HTERT RPE-1 (cell line): ENCODE measurements around the gene LAG3.

Experiments used
- in situ Hi-C: fragments of 300-500 bp; cut with MboI; formaldehyde crosslinking; loops from 4 replicates; pipeline ENCODE4 v1.14.3; 2020; ENCODE audit warnings: low sequenced_read_pairs

LAG3 gene

DNA sequence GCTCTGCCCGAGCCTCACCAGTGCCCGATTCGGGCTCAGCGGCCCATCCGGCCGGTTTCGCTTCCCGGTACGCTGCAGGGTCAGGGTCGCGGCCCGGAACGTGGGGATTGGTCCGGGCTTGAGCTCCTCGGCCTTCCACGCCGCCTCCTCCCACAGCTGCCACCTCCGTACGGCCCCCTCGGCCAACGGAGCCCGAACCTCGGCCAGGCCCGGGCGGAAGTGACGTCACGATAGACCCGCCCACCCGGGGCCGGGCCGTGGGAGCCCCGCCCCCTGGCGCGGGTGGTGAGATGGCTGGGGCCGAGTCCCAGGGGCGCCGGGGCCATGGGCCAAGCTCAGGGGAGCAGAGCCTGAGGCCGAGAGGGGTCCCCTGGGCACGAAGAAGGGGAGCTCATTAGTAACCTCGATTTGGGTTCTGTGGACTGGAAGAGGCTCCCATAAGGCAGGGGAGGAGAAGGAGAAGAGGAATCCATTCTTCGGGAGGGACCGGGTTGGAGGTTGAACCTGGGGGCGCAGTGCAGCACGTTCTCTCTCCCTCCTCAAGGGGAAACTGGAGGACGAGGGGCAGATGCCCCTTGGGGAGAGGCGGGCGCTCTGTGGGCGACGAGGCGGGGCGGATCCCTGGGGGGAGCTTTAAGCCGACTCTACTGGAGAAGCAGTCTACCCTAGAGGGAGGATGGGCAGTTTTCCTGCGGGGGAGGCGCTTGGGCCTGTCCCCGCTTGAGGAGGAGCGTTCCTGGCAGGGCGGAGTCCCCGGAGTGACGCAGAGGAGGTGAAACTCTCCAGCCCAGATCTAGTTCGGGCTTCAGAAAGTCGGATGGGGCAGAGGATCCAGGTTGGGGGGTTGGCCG, 19.2 kb upstream of the LAG3 start, which contains the start of gene MLF2:
TSS of gene MLF2 (minus strand) at position 221 of the 851 bp plus-strand sequence. CDS start 807 bp downstream, outside the sequence.
- in situ Hi-C loops: no loop called here

DNA sequence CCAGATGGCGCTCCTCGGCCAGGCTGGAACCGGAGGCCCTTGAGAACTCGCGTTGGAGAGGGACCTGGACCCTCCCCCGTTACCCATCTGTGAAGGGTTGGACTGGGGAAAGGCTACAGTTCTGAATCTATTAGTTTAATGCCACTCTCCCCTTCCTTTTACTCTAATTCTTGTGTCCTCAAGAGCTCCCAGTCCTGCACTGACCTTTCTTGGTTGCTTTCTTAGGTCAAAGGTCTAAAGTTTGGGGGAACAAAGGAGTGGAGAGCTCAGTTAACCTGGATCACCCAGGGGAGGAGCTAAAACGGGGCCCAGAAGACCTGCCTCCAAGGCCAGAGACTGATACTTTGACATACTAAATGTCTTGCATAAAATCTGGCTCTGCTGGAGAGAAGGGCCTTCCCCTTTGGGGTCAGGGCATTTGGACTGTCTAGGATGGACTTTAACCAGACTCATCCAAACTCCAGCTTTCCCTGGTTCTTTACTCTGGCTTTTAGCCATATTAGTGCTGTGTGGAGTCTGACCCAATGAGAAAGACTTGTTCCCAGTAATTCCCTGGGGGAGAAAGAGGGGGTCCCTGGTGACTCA, 18.5 kb upstream of the LAG3 start:
- in situ Hi-C loops: no loop called here

DNA sequence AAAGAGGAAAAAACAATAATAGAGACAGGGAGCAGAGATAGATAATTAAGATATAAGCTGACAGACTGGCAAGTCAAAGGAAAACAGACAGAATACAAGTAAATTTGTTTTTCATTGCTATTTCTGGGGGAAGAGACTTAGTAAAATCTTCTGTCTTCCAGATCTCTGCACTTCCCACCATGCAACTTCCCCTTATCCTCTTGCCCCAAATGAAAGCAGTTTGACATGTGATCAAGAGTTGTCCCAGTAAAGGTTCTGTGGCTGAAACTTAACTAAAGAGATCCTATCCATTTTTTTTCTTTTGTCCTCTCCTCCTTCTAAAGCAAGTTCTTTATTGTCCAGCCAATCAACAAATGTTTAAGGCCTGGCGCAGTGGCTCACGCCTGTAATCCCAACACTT, 17.9 kb upstream of the LAG3 start:
- in situ Hi-C loops: no loop called here

DNA sequence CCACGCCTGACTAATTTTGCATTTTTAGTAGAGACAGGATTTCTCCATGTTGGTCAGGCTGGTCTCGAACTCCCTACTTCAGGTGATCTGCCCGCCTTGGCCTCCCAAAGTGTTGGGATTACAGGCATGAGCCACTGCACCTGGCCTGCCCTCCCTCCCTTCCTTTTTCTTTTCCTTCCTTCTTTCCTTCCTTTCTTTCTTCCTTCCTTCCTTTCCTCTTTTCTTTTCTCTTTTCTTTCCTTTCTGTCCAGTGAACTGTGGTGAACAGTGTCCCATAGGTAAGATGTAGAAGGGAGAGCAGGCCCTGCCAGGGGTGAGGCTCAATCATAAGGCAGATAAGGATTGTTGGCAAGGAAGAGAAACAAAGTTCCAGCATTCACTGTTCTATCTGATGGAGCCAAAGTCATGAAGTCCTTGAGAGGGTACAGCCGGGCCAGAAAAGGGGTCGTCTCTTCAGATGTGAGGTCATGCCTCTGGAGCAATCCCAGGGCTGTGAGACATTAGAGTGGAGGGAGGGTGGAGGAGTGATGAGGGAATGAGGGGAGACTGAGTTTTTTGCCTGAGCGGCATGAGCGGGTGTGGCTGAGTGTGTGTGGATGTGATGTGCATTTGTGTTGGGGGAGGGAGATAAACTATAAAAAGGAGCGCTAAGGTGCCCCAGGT, 15.2 kb upstream of the LAG3 start:
- in situ Hi-C loops: no loop called here

DNA sequence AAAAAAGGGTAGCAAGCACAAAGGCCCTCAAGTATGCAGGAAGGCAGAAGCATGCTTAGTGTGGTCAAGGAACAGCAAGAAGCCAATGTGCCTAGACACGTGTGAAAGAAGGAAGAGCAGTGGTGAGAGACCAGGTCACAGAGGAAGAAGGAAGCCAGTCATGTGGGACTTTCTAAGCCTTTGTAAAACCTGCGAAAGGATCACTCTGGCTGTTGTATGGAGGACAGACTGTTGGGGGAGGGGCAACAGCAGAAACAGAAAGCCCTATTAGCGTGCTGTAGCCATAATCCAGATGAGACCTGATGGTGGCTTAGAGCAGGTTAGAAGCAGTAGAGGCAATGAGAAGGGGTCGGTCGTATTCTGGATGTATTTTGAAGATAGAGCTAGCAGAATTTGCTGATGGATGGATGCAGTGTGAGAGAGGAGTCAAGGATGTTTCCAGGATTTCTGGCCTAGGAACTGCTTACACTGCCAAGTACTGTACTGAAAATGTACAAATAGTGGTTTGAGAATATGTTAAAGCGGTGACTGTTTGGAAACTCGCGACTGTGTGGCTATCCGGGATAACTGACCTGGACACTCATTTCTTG, 13.7 kb upstream of the LAG3 start:
- in situ Hi-C loops: no loop called here

DNA sequence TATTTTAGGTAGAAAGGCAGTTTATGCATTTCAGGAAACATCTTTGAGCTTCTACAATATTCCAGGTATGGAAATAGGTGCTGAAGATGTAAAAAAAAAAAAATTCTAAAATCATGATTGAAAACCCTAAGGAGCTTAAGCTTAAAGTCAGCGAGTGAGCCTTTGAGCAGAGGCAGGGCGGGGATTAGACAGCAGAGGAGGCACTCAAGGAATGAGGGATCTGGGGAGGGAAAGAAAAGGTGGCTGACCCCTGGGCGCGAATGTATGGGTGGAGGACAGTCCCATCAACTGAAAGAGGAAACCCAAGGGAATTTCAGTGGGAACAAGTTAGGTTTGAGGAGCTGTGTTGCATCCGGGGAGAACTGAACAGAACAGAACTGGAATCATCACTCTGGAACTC, 12.6 kb upstream of the LAG3 start:
- in situ Hi-C loops: no loop called here

DNA sequence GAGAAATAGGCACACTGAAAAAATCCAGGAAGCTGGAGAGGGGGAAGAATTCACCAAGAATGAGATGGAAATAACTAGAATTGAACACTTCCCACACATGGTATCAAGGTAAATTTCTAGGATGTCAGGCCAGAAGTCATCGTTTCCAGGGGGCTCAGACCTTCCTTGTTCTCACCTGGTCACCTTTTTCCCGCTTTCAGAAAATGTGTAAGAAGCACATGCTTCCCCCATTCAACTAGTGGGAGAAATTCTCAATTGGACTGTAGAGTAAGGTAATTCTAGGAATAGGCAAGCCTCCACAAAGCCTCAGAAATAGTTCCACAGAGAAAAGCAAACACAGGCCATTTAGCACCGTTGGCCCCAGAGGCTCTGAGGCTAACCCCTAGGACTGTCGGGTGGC, 8.9 kb upstream of the LAG3 start:
- in situ Hi-C loops: no loop called here

DNA sequence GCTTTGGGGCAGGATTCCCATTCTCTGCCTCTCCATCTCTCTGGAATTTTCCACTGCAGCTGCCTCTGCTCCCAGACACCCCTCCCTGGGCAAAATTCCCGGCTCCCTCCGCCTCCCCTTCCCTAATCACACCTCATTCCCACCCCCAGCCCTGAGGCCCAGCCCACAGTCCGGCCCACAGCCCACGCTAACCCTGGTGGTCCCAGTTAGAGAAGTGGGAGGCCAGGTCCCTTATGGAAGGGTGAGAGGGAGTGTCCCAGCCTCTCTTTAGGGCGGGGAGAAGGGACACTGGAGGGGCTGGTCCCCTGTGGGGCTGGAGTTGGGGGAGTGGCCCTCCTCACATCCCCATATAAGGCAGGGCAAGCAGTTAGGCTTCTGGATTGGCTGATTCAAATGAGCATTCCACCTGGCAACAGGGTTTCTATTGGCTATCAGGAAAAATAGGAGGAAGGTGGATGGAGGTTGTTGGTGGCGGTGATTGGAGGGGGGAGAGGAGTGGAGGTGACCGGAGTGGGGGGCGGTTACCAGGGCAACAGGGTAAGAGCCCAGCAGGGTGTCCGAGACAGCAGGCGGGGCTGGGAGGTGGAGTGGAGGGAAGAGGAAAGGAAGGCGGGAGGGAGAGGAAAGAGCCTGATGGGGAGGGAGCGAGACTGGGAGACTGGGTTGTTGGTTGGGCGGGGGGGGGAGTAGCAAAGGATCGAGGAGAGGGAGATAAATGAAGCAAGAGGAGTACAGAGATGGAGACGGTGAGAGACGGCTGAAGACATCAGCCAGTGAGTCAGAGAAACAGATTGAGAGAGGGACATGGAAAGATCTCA, 8.1 kb upstream of the LAG3 start:
- in situ Hi-C loops: no loop called here

DNA sequence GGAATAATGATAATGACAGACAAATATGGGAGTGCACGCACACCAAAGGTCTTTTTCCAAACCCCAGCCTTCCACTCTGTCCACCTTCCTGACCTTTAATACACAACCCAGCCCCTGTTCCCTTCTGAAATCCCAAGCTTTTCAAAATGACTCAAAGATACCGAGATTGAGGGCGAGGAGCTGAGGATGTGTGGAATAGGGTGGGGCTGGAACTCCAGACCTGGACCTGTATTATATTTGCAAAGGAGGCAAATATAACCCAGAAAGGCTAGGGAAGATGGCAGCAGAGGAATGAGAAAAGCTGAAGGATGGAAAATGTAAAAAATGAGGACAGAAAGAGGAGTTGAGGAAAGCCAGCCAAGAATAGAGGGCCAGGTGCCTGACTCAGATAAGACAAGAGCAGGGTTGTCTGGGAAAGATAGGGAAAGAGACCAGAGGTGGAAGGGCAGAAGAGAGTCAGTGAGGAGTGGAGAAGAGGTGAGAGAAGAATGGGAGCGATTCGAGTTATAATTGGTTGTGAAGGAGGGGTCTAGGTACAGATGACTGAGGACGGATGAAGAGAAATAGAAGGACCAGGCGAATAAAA, 7.2 kb upstream of the LAG3 start:
- in situ Hi-C loops: no loop called here

DNA sequence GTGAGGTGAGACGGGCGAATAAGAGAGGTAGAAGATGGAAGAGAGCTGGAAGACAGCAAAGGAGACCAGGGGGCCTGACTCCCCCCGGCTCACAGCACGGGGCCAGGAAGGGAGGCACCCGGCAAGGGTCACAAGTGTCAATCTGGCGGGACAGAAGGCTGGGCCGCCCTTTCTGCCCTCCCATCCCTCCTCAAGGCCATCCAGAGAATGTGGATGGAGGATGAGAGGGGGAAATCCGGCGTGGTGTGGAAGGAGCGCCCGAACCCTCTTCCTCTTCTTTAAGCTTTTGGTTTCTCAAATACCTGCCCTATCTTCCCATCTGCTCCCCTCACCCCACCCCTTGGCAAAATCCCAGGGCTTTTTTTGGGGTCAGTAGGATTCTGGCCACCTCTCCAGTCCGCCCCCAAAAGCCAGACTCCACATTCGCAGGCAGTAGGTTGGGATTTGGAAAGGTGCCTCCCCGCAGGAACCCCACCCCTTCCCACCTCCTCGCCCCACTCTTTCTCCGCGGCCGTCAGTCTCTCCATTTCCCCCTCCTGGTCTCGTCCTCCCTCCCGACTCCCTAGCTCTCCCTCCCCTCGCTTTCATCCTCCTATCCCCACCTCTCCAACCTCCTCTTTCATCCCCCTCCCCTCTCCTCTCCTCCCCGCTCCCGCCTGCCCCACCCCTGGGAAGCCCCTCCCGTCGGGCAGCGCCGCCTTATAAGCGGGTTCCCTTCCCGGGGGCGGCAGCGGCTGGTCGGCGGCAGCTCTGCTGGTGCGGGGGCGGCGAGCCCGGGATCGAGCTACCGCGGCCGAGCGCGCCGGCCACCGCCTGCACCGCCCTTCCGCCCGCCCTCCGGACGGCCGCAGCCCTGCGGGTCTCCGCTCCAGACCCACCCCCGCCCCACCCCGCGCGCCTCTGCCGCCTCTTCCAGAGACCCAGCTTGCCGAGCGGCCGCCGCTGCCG, 6.4 kb upstream of the LAG3 start, which contains the start of gene PTMS:
TSS of gene PTMS (plus strand) at position 730 of the 948 bp plus-strand sequence. CDS start 343 bp downstream, outside the sequence.
- in situ Hi-C loops: no loop called here

DNA sequence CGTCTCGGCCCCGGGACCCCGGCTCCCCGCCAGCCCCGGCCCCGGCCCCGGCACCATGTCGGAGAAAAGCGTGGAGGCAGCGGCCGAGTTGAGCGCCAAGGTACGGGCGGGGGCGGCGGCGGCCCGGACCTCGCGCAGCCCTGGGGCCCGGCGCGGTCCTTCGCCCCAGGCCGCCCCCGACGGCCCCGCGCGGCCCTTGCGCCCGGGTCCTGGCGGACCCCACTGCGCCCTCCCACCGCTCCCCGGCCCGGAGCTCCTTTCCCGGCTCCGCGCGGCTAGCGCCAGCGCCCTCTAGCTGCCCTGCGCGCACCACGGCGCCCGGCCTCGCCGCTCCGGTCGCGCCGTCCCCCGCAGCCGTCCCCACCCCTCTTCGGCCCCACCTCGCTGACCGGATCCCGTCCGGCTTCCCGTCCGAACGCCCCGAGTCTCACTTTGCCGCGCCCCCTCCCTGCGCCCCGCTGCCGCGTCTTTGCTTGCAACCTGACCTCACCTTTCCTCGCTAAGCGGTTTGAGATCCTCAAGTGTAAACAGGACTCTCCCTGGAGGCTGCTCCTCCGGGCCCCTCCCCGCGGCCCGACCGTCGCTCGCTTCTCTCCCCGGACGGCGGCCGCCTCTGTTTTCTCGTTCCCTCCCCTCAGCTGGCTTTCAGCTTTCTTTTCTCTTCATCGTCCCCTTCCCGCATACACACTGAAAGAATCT, 5.5 kb upstream of the LAG3 start:
- in situ Hi-C loops: no loop called here

DNA sequence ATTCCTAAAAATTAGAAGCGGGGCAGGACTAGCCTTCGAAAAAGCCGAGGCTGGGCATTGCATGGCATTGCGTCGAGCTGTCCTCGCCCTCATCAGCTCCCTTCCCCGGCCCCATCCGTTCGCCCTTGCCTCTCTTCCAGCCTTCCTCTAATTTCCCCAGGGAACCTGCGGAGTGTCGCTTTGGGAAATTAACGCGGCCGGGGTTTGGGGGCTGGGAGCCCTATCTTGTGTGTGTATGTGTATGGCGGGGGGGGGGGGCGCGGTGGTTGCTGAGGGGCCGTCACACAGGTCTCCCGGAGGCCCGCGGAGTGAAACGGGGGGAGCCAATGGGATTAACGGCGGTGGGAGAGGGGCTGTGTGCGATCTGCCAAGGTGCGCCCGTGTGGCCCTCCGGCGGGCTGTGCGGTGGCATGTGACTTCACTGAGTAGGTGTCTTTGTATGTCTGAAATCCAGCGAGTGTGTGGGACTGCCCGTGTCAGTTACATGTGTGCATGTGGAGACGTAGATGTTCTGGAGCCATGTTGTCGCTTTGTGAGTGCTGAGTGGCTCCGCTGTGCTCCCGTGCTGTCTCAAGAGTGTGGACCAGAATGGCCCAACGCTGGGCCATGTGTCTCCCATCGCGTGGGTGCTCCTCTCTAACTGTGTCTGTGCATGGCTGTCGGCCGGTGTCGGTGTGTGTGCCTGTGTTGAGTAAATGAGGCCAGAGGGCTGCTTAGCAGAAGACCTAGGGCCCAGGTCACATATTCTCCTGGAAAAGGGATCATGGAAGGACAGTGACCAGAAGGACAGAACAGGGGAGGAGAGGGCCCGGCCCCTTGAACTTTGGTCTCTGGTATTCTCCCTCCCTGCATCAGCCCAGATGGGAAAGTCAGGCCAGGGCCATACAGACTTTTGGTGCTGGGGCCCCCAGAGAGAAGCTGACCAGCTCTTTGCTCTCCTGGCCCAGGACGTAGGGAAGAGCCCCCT, 4.7 kb upstream of the LAG3 start:
- in situ Hi-C loops: no loop called here

DNA sequence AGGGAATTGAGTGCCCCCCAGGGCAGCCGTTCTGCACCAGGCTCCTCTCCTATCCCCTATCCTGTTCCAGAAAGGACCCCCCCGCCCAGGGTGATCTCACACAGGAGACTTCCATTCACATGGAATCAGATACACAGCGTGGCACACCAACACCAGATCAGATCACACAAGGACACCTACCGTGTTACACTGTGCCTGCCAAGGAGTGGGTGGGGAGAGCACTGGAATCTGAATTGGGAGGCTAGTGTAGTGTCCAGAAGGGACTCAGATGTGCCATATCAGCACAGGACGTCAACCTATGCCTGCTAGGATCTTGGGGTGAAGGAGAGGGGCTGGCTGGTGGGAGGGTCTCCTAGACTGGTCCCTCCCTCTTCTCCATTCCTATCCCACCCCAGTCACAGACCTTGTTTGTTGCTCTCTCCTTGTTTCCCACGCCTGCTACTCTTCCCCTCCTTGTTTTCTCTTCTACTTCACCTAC, 3.8 kb upstream of the LAG3 start:
- in situ Hi-C loops: no loop called here

DNA sequence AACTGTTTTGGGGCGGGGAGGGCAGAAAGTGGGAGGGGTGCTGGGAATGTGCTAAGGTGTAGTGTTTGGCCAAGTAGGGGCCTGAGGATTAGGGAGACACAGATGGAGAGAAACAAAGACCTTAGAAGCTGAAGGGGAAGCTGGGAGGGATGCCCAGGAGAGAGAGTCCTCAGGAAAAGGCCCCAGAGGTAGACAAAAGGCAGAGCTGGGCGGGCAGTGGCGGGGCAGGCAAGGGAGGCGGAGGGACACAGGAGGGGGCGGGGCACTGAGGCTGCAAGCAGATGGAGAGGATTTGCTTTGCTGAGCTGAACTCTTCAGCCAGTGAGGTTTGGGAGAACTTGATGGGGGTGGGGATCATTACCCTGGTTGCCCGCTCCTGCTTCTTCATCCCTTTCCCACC, 3.3 kb upstream of the LAG3 start:
- in situ Hi-C loops: no loop called here

DNA sequence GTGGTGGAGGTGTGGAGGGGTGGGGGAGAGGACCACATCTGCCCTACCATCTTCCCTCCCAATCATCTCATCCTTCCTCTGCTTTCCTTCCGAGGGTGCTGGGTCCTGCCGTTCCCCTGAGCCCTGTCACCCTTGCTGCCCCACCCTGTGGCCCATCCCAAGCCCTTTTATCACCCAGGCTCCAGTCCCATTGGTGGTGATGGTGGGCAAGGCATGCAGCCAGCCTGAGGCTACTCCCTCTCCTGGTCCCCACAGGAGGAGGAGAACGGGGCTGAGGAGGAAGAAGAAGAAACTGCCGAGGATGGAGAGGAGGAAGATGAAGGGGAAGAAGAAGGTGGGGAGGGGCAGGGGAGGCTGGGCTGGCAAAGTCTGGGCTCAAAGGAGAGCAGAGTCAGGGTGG, 2.7 kb upstream of the LAG3 start:
- in situ Hi-C loops: no loop called here

DNA sequence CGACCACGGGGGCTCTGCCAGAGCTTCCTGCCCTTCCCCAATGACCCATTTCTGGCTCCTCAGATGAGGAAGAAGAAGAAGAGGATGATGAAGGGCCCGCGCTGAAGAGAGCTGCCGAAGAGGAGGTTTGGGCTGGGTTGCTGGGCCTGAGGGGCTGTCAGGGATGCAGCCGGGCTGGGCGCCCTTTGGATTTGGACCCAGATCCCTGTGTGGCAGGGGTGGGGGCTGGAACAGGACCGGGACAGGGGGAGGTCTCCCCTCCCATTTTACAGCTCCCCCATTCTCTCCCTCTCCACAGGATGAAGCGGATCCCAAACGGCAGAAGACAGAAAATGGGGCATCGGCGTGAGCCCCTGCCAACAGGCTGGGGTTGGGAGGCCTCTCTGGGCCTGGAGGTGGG, 2.2 kb upstream of the LAG3 start:
- in situ Hi-C loops: no loop called here

DNA sequence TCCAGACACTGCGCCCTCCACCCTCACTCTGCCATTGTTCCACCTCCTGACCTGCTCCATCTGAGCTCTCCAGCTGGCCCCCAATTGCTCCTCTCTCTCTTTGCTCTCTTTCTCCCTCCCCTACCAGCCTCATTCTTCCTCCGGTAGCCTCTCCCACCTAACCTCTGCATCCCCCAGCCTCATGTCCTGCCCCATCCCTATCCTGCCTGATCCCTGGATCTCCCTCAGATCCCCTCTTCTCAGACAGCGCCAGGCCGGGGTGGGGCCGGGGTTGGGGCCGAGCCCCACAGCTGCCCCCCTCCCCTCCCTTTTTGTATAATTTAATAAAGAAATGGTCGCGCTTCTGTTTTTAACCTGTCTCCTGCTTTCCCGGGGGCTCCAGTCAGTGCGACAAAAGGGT, 1.7 kb upstream of the LAG3 start:
- in situ Hi-C loops: no loop called here
